ENCODE measurements around the gene EML4.

The EML4 gene

GRCh38 chr2:42227491-42227890 is 58.3 kb downstream of the EML4 start:
- no peak for DNase-seq

- DNase-seq = no peak
Measured at GRCh38 chr2:42228101-42228500, 58.9 kb downstream of the EML4 start.

- no peak for DNase-seq
Measured at GRCh38 chr2:42229949-42230348, 60.8 kb downstream of the EML4 start.

GRCh38 chr2:42230891-42231290 is 61.7 kb downstream of the EML4 start:
- no peak for DNase-seq

- no peak for DNase-seq
Measured at GRCh38 chr2:42232024-42232423, 62.9 kb downstream of the EML4 start.

- DNase-seq = no peak
Measured at GRCh38 chr2:42233976-42234441, 64.9 kb downstream of the EML4 start.

GRCh38 chr2:42236911-42237310 is 67.8 kb downstream of the EML4 start:
- DNase-seq = no peak

GRCh38 chr2:42238644-42239288 is 69.6 kb downstream of the EML4 start:
- DNase-seq = no peak

GRCh38 chr2:42239289-42239661 is 70.1 kb downstream of the EML4 start:
- no peak for DNase-seq

GRCh38 chr2:42239811-42240210 is 70.7 kb downstream of the EML4 start:
- DNase-seq = no peak

- no peak for DNase-seq
Measured at GRCh38 chr2:42241517-42241916, 72.4 kb downstream of the EML4 start.

GRCh38 chr2:42243297-42243696 is 74.1 kb downstream of the EML4 start:
- no peak for DNase-seq

- no peak for DNase-seq
Measured at GRCh38 chr2:42244520-42244919, 75.4 kb downstream of the EML4 start.

- no peak for DNase-seq
Measured at GRCh38 chr2:42245396-42245795, 76.2 kb downstream of the EML4 start.

- no peak for DNase-seq
Measured at GRCh38 chr2:42246562-42246961, 77.4 kb downstream of the EML4 start.

- DNase-seq = no peak
Measured at GRCh38 chr2:42248846-42249245, 79.7 kb downstream of the EML4 start.

- DNase-seq = no peak
Measured at GRCh38 chr2:42249284-42249683, 80.1 kb downstream of the EML4 start.

GRCh38 chr2:42249887-42250286 is 80.7 kb downstream of the EML4 start:
- no peak for DNase-seq

- DNase-seq = no peak
Measured at GRCh38 chr2:42250925-42251324, 81.8 kb downstream of the EML4 start.

- DNase-seq = no peak
Measured at GRCh38 chr2:42252464-42252863, 83.3 kb downstream of the EML4 start.

GRCh38 chr2:42254186-42254895 is 85.2 kb downstream of the EML4 start:
- DNase-seq = no peak

- DNase-seq = no peak
Measured at GRCh38 chr2:42256505-42256904, 87.4 kb downstream of the EML4 start.

- no peak for DNase-seq
Measured at GRCh38 chr2:42261518-42262195, 92.5 kb downstream of the EML4 start.

GRCh38 chr2:42266236-42266635 is 97.1 kb downstream of the EML4 start:
- DNase-seq = no peak
